ENCODE data around the gene UQCRHL. TPM values are rescaled to one million over a fixed set of nuclear protein-coding genes. Genes with fewer than 3 reads are reported as not detected.
"Not testable (repeated sequence)": the region's sequence is repeated elsewhere in the genome, so short reads cannot be mapped to it uniquely, and the experiment has no call there.

Gene UQCRHL
- total RNA-seq (2014; rRNA removed; shearing (Covaris generic)): 0.84 and 1.5 TPM in 2 replicates

GRCh38 chr1:15807549-15807948 is at the start of gene UQCRHL:
UQCRHL (minus strand) TSS chr1:15807649; CDS start chr1:15807649, 0 bp downstream.
- not testable (repeated sequence) for DNase-seq (ENCODE audit: low spot score)

GRCh38 chr1:15856888-15857287 is 49.4 kb upstream of the UQCRHL start:
- no peak for DNase-seq (ENCODE audit: low spot score)

- DNase-seq (ENCODE audit: low spot score): no peak
Observed at GRCh38 chr1:15852828-15853302, 45.4 kb upstream of the UQCRHL start.

- no peak for DNase-seq (ENCODE audit: low spot score)
Observed at GRCh38 chr1:15852036-15852827, 44.8 kb upstream of the UQCRHL start.

- no peak for DNase-seq (ENCODE audit: low spot score)
Observed at GRCh38 chr1:15851210-15852035, 44.0 kb upstream of the UQCRHL start.

- DNase-seq (ENCODE audit: low spot score): no peak
Observed at GRCh38 chr1:15850471-15851001, 43.1 kb upstream of the UQCRHL start.

GRCh38 chr1:15849775-15850324 is 42.4 kb upstream of the UQCRHL start:
- peak; percentile 46 for DNase-seq (ENCODE audit: low spot score)

GRCh38 chr1:15848929-15849774 is 41.7 kb upstream of the UQCRHL start:
- DNase-seq (ENCODE audit: low spot score): peak; percentile 62

- DNase-seq (ENCODE audit: low spot score): no peak
Observed at GRCh38 chr1:15848143-15848928, 40.9 kb upstream of the UQCRHL start.

GRCh38 chr1:15847893-15848142 is 40.4 kb upstream of the UQCRHL start:
- DNase-seq (ENCODE audit: low spot score): no peak

GRCh38 chr1:15847100-15847892 is 39.8 kb upstream of the UQCRHL start, which contains the start of gene SPEN:
SPEN (plus strand) TSS chr1:15847707; CDS start chr1:15848068, 361 bp downstream.
- peak; percentile 74 for DNase-seq (ENCODE audit: low spot score)

GRCh38 chr1:15846056-15846455 is 38.6 kb upstream of the UQCRHL start:
- DNase-seq (ENCODE audit: low spot score): not testable (repeated sequence)

- no peak for DNase-seq (ENCODE audit: low spot score)
Observed at GRCh38 chr1:15843826-15844572, 36.5 kb upstream of the UQCRHL start.

GRCh38 chr1:15838721-15839120 is 31.3 kb upstream of the UQCRHL start:
- no peak for DNase-seq (ENCODE audit: low spot score)

- DNase-seq (ENCODE audit: low spot score): no peak
Observed at GRCh38 chr1:15837931-15838330, 30.5 kb upstream of the UQCRHL start.

GRCh38 chr1:15836772-15837669 is 29.6 kb upstream of the UQCRHL start:
- DNase-seq (ENCODE audit: low spot score): no peak

- not testable (repeated sequence) for DNase-seq (ENCODE audit: low spot score)
Observed at GRCh38 chr1:15836511-15836771, 29.0 kb upstream of the UQCRHL start.
